SK-N-MC (cell line): ENCODE measurements around the gene EFHB.

Experiments used
- EZH2 ChIP-seq: fragments of 200-600 bp; sonication (generic); IDR thresholded peaks from one replicate; pipeline ENCODE4 v1.6.1; 2017; ENCODE audit warnings: antibody characterized with exemption
- POLR2AphosphoS5 ChIP-seq: IDR thresholded peaks from 2 replicates; pipeline ENCODE4 v1.6.1; 2012; ENCODE audit warnings: mild to moderate bottlenecking, low read depth, low read length, borderline replicate concordance

DNA sequence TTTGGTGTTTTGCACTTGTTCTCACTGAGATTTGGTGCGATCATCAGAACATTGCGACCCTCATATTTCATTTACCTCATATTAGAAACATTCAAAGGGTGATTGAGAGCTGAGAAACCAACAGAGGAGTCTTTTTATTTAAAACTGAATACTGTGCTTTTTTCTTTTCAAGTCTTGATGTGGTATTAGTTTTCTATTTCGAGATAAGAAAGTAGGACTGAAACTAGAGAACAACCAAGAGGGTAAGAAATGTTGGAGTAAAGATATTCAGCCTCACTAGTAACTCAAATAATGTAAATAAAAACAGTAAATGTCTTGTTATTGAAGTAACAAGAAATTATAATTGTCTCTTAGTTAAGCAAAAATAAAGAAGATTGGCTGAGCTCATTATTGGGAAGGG lies 26.5 kb downstream of the EFHB start:
- TF ChIP-seq EZH2 (no peak), POLR2AphosphoS5 (no peak)
